MM.1S (cell line): ENCODE measurements around the gene CEP350.

Experiments used
- DNase-seq: peaks from one replicate; pipeline ENCODE4 v3.0.0-alpha.2; 2015
- H2AFZ ChIP-seq: fragments of 300-600 bp; sonication (generic); 2 replicates; pipeline ENCODE4 v1.6.0; 2016; ENCODE audit warnings: antibody characterized with exemption, low read length
- H3F3A ChIP-seq: fragments of 300-600 bp; sonication (generic); 2 replicates; pipeline ENCODE4 v1.6.1; 2016; ENCODE audit warnings: mild to moderate bottlenecking, antibody characterized with exemption, low read length, moderate library complexity, mixed read lengths; ENCODE audit not compliant: insufficient read depth
- H3K27ac ChIP-seq: fragments of 300-600 bp; sonication (generic); 2 replicates; pipeline ENCODE4 v1.5.1; 2016; ENCODE audit warnings: mild to moderate bottlenecking, low read length
- H3K27me3 ChIP-seq: fragments of 300-600 bp; sonication (generic); replicated peaks from 2 replicates; pipeline ENCODE4 v1.6.0; 2016; ENCODE audit warnings: low read length; ENCODE audit not compliant: insufficient read depth
- H3K36me3 ChIP-seq: fragments of 300-600 bp; sonication (generic); replicated peaks from 2 replicates; pipeline ENCODE4 v1.6.1; 2016; ENCODE audit warnings: mild to moderate bottlenecking, low read length, mixed read lengths; ENCODE audit not compliant: insufficient read depth
- H3K4me1 ChIP-seq: fragments of 300-600 bp; sonication (generic); 2 replicates; pipeline ENCODE4 v1.6.1; 2016; ENCODE audit warnings: low read length, mixed read lengths
- H3K4me2 ChIP-seq: fragments of 300-600 bp; sonication (generic); 2 replicates; pipeline ENCODE4 v1.6.0; 2016; ENCODE audit warnings: low read depth, low read length
- H3K4me3 ChIP-seq: fragments of 300-600 bp; sonication (generic); 2 replicates; pipeline ENCODE4 v1.5.1; 2016; ENCODE audit warnings: low read length, mixed read lengths
- H3K79me2 ChIP-seq: fragments of 300-600 bp; sonication (generic); 2 replicates; pipeline ENCODE4 v1.6.1; 2016; ENCODE audit warnings: mixed run types, low read length, mixed read lengths
- H3K9ac ChIP-seq: fragments of 300-600 bp; sonication (generic); 2 replicates; pipeline ENCODE4 v1.6.1; 2016; ENCODE audit warnings: low read length, mixed read lengths
- H3K9me2 ChIP-seq: fragments of 300-600 bp; sonication (generic); replicated peaks from 2 replicates; pipeline ENCODE4 v1.6.1; 2016; ENCODE audit warnings: mild to moderate bottlenecking, low read length, mixed read lengths; ENCODE audit not compliant: insufficient read depth
- H3K9me3 ChIP-seq: fragments of 300-600 bp; sonication (generic); replicated peaks from 2 replicates; pipeline ENCODE4 v1.6.1; 2016; ENCODE audit warnings: mild to moderate bottlenecking, low read length, mixed read lengths; ENCODE audit not compliant: insufficient read depth
- H4K20me1 ChIP-seq: fragments of 300-600 bp; sonication (generic); 2 replicates; pipeline ENCODE4 v1.6.1; 2016; ENCODE audit warnings: mild to moderate bottlenecking, low read length, moderate library complexity, mixed read lengths; ENCODE audit not compliant: insufficient read depth
- CTCF ChIP-seq: fragments of 300-600 bp; sonication (generic); IDR thresholded peaks from 2 replicates; pipeline ENCODE4 v1.5.1; 2016; ENCODE audit warnings: antibody characterized with exemption, low read length, mixed read lengths
- EZH2 ChIP-seq: fragments of 300-600 bp; sonication (generic); optimal IDR thresholded peaks from 2 replicates; pipeline ENCODE3; 2017; ENCODE audit warnings: low read depth, mild to moderate bottlenecking, antibody characterized with exemption, low read length, mixed read lengths
- EZH2phosphoT487 ChIP-seq: fragments of 300-600 bp; sonication (generic); IDR thresholded peaks from 2 replicates; pipeline ENCODE4 v1.6.1; 2018; ENCODE audit warnings: antibody characterized with exemption, low read length

The CEP350 gene

DNA sequence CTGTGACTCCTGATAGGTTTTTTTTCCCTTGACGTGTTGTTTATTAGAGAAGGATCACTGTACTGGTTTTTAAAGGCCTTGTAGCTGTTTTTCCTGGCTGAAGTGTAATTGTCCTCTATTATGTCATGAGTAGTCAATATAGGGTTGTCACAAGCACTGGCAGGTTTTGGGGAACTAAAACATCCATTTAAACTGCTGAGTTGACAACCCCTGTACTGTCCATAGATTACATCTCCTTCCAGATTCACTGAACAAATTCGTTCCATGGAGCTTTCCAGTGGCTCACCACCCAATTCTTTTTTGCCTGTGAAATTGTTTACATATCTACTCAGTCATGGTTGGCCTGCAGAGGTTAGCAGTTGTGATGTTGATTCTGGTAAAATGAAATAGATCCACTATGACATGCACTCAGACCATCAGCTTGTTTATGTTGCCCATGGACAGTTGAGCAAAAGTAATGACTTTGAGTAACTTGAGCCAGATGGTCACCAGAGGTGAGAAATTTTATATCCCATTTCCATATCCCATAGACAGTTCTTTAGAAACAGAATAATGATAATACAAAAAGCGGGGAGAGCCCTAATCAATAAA lies 140.2 kb downstream of the CEP350 start:
- Histone ChIP-seq H3K4me1 (no peaks in the 10 kb centered on the region), H3K36me3 (peaks cover 15% of the 10 kb centered on the region), H3K79me2 (no peaks in the 10 kb centered on the region; the same call in 1 of the 2 replicates), H3K4me3 (no peak overlapping the region), H3F3A (no peaks in the 10 kb centered on the region), H3K9ac (no peak overlapping the region), H3K9me3 (no peaks in the 10 kb centered on the region), H4K20me1 (no peaks in the 10 kb centered on the region), H3K9me2 (no peaks in the 10 kb centered on the region), H3K27ac (no peak overlapping the region), H2AFZ (no peak overlapping the region), H3K27me3 (no peaks in the 10 kb centered on the region), H3K4me2 (no peak overlapping the region)
- TF ChIP-seq EZH2 (no peak), EZH2phosphoT487 (no peak), CTCF (no peak)
- DNase-seq, result no peak

DNA sequence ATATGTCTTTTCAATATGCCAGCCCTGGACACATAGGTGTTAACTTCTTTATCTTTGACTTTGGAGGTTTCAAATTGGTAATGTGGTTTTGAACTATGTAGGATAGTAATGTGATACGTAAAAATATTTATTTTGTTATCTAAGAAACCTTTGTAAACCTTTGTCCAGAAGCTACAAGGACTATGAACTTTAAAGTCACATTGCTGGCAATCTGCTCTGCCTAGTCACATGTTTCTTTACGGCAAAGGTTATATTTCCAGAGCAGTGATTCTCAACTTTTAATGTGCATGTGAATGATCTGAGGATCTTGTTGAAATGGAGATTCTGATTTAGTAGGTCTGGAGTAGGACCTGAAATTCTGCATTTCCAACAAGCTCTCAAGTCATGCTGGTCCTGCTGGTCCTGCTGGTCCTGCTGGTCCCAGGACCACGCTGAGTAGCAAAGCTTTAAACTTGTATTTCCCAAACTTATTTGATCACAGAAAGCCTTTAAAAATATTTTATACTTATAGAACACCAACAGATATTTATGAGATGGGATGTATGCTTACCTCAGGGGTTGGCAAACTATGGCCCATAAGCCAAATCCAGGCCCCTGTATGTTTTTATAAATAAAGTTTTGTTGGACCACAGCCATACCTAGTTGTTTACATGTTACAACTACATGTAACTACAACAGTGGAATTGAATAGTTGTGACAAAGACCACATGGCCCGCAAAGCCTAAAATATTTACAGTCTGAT lies 142.1 kb downstream of the CEP350 start:
- Histone ChIP-seq H3K4me1 (no peaks in the 10 kb centered on the region), H3K27me3 (no peaks in the 10 kb centered on the region), H3K27ac (no peak overlapping the region), H2AFZ (no peak overlapping the region), H3K9ac (no peak overlapping the region), H3K4me3 (no peak overlapping the region), H3K9me3 (no peaks in the 10 kb centered on the region), H3K4me2 (no peak overlapping the region), H3K9me2 (no peaks in the 10 kb centered on the region), H4K20me1 (no peaks in the 10 kb centered on the region), H3K36me3 (peaks cover 23% of the 10 kb centered on the region), H3F3A (no peaks in the 10 kb centered on the region), H3K79me2 (no peaks in the 10 kb centered on the region; the same call in 1 of the 2 replicates)
- DNase-seq, result no peak
- TF ChIP-seq EZH2, result no peak
- TF ChIP-seq CTCF, result no peak
- TF ChIP-seq EZH2phosphoT487, result no peak

DNA sequence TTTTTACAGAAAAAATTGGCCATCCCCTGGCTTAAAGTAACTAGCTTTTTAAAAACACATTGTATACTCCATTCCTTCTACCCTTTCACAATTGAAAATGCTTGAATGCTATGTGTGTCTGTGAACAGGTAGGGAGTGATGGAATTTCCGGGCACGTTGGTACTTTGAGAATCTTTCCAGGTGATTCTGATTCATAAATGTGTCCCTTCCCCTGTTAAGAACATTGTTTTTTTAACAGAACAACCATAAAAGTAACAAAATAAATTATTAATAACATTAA lies 142.7 kb downstream of the CEP350 start:
- no peak overlapping the region for H3K4me2 ChIP-seq

More for the DNA sequence above, 142.7 kb downstream of the CEP350 start:
- H3F3A ChIP-seq, result no peaks in the 10 kb centered on the region
- H3K9ac ChIP-seq, result no peak overlapping the region
- no peaks in the 10 kb centered on the region for H3K27me3 ChIP-seq
- no peak overlapping the region for H3K27ac ChIP-seq
- no peak overlapping the region for H3K4me3 ChIP-seq
- no peak for DNase-seq
- H3K9me2 ChIP-seq, result no peaks in the 10 kb centered on the region
- H4K20me1 ChIP-seq, result no peaks in the 10 kb centered on the region
- H3K9me3 ChIP-seq, result no peaks in the 10 kb centered on the region
- peaks cover 24% of the 10 kb centered on the region for H3K36me3 ChIP-seq
- no peaks in the 10 kb centered on the region; the same call in 1 of the 2 replicates for H3K79me2 ChIP-seq
- no peak for TF ChIP-seq EZH2phosphoT487
- TF ChIP-seq CTCF, result no peak
- no peak for TF ChIP-seq EZH2
- H3K4me1 ChIP-seq, result no peaks in the 10 kb centered on the region
- H2AFZ ChIP-seq, result no peak overlapping the region
